HUDEP-2 (cell line): Measurements from ENCODE around the gene HOXC10.

ENCODE experiments used
- DNase-seq, 76 experiments: peaks; one replicate each; lab custom pipeline; 2025; ENCODE audit not compliant: unreplicated experiment in 76 of 76; lab: John Stamatoyannopoulos, UW

HOXC10 gene

DNA sequence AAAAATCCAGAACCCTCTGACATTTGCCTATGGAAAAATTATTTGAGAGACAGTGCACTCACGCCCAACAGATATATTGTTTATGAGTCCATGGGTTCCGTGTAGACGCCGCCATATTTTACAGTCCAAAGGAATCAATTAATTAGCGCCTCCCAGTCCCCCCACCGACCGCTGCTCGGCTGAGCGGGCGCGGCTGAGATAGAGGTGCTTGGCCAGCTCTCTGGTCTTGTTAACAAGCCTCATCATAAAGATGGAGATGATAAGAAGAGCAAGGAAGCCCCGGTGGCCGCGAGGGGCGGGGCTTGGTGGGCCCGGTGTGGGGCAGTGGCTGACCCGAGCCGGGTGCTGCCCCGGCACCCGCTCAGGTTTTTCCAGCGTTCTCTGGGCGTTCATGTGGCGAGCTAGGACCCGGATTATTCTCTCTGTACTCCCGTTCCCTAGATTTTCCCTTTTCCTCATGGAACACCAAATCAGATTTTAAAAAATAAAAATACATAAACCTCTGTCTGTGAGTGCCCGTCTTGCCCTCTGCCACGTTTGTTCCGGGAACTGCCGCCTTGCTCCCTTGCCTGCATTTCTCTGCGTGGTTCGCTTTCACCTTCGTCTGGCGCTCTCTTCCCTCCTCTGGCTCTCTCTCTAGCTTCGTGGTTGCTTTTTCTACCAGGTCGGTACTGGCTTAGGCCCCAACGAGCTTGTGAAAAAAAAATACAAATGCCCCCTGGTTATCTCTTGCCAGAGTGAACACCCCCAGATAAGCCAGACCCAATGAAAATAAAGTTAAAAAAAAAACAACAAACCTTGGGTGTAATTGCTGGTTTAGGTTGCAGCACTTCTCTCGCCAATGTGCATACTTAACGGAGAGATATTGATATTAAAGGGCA is 21.3 kb upstream of the HOXC10 start:
- DNase-seq: no peak

DNA sequence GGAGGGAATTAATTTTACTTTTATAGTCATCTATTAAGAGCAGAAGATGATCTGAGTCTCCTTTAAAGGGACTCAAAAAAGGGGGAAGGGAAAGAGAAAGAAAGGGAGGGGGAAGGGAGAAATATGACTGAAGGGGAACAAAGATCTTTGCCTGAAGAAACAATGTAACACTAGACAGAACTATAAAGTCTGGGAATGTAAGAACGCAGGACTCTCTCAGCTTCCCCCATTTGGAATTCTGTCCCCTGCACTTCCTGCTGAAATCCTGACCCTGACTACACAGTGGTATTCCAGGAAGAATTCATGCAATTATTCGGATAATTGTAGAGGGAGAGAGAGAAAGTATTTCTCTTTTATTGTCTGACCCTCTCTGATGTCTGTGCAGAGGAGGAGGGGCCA is 20.6 kb upstream of the HOXC10 start:
- DNase-seq: no peak

DNA sequence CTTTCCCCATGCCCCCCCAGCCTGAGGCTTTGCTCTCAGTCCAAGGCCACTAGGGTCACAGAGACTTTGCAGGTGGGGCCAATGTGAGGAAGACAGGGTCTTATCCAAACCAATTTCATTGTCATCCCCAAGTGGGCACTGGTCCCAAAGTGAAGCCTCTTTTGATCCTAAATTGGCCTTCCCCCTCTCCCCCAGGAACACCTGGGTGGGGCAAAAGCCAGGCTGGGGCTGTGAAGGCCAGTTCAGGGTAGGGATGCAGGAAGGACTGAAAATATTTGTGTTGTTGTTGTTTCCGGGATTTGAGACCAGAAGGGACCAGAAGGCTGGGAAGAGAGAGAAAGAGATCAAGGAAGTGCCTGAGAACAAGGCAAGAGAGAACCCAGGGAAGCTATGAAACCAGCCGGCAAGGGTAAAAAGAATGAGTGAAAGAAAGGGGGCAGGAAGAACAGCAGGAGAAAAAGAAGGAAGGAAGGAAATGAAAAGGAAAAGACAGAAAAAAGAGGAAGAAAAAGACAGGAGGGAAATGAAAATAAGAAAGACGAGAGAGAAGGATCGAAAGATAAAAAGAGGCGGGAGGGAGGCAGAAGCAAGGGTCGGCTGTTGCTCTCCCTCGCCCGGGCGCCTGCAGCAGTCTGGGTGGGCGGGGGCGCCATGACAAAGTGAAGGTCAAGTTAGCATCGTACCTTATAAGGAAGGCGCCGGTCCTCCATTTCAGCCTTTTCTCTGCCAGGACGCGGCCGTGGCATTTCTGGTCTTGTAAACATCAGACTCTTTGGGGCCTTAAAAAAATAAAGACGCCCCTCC is 19.5 kb upstream of the HOXC10 start:
- no peak for DNase-seq

DNA sequence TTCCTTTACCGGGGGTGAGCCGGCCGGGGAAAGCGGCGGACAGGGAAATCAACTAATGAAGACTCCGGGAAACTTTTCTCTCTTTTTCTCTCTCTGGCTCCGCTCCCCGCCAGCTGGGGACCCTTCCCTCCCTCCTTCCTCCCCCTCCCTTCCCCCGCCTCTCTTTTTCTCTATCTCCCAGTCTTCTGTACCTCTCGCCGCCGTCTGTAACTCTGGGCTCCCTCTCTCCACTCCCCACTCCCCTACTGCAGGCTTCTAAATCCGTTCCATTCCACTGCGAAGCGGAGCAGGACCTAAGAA is 18.9 kb upstream of the HOXC10 start:
- no peak for DNase-seq

DNA sequence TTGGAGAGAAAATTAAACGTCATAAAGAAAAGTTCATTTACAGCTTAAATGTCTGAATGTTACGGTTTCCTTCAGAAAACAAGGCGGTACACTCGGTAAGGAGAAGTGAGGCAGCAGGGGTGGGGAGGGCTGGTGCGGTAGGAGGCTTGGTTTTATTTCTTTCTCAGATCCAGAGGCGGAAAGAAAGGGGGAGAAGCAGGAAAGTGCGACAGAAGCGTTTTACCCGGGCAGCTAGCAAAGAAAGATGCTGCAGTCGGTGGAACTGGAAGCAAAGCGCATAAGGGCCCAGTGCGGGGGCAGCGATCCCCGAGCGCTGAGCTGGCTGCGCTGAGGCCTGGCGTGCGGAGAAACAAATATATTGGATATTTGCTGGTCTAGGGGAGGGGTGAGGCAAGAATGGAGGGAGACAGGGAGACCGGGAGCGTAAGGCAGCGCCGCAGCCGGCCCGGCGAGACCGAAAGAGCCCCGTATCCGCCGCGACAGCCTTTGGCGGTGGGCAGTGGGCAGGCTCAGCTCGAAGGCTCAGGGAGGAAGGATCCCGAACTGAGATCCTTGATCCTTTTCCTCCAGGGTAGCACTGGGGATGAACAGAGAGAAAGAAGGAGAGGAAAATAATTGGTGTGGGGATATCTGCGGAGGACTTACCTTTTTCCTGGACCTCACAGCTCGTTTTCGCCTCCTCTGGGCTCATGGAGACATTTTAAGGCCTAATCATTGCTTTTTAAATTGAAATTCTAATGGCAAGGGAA is 18.4 kb upstream of the HOXC10 start:
- DNase-seq: no peak

DNA sequence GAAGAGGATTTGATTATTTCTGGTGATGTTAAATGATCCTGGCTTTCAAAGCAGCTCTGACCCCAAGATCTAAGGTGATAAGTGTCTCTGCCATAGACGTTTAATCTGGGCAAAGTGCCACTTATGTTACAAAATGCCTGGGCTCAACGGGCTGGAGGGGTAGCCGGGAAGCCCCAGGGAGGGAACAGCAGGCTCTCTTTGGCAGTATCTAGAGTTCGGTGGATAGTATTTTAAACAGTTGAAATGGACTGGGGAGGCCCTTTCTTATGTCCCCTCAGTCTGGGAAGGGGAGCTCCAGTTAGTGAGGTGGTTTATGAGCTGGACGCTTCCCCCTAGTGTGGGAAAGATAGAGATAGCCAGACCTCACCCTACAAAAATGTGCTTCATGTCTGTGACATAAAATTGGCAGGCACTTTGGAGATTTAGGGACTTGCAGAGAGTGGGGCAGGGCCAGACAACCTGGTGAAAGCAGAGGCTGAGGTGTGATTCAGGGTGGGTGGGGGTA is 17.5 kb upstream of the HOXC10 start:
- DNase-seq: no peak

DNA sequence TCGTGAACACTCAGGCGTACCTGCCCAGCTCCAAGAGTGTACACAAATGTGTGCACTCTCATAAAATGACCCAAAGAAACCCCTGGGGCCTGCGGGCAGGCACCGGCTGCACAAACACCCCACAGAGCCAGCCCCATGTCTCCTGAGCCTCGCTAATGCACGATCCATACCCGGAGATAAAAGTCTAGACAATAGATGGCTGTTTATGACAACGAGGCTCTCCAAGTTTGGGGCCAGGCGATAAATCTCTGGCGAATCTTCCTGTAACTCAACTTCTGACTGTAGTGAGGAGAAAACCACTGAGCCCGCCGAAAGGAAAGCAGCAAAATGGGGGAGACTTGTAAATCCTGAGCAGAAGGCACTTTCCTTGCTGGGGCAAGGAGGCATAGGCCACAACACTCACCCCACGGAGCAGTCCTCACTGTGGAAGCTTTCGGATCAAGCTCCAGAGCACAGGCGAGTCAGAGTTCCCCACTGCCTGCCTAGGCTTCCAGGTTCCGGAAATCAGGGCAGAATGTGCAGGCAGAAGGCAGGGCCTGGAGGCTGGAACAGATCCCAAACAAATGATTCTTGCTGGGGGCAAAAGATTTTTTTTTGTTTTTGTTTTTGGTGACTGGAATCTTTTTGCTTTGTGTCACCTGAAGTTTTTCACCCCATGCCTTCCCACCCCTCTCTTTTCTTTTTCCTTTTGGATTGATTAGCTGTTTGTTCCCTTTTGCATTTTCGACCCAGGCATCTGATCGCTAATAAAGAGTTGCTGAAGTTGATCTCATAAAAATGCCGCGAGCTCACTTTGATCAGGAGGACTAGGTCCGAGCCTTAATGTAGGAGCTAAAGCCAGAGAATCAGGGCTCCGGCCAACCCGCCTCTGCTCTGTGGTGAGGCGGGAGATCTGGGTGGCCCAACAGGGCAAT is 16.5 kb upstream of the HOXC10 start:
- no peak for DNase-seq

DNA sequence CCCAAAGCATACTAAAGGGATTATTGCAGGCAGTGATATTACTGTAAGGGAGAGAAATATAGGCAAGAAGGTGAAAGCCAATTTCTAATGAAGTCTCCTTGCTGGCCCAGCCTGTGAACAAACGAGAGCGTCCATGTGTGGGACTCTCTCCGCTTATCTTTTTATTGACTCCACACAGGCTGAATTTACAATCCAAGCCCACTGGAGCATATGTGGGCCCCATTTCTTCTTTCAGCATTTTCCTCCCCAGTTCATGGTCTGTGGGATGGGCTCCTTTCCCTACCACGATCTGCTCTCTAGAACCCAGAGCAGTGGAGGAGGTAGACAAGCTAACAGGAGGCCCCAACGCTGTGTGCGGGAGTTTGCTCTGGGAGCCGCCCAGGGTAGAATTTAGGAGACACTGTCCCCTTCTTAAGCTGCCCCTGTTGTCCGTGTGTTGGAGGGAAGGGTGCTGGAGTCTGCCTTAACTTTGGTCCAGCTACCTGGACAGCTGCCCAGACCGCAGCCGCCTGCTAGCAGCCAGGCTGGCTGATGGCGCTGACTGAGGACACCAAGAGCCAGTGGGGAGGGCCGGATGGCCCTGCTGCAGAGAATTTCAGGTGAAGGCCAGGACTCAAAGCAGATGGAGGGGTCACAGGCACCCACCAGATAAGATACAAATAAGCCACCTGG is 15.2 kb upstream of the HOXC10 start:
- DNase-seq: no peak

DNA sequence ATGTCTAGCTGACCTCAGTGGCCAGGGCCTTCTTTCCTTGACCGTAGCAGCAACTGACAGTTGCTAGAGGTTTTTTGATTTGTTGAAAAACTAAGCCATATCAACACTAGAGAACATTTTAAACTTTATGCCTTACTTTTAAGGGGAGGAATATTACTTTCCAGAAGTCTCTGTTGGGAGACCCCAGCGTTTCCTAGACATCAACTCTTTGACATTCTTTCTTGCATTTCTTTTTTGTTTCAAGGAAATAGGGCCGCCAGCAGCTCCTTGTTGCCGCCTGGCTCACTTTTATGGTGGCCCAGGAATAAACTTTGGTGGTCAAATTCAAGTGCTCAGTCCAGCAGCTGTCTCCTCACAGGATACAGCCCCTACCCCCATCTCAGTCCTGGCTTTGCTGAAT is 14.5 kb upstream of the HOXC10 start:
- DNase-seq: no peak

DNA sequence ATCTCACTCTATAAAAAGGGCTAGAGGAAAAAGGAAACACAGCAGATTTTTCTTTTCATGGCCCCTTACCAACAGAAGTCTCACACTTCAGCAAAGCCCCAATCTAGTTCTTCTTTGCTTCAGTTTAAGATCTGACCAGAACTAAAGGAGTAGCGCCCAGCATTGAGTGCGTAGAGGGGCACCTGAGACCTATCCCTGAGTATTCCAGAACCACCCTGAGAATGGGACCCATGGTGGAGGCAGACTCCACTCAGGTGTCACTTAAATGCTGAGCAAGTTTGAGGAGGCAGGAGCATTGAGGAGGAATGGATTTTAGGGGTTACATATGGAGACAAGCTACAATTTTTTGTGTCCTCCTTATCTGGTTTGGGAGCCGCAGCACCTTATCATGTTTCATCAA is 13.8 kb upstream of the HOXC10 start:
- DNase-seq: no peak

DNA sequence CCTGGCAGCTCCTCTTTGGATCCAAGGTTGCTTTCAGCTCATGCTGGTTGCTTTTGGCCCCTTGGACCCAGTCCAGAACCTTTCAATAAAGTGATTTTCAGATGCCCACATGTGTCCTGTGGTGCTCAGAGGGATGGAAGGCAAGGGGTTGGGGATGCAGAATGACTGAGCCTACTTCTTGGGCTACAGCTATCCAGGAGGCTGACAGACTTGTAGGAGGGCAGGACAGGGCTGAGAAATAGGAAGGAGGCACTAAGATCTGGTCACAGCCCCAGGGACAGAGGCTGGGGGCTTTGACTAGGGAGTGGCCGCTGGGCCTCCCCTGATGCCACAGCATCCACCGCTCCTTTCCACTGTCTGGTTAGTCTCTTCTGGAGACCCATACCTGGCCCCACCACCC is 13.3 kb upstream of the HOXC10 start:
- no peak for DNase-seq

DNA sequence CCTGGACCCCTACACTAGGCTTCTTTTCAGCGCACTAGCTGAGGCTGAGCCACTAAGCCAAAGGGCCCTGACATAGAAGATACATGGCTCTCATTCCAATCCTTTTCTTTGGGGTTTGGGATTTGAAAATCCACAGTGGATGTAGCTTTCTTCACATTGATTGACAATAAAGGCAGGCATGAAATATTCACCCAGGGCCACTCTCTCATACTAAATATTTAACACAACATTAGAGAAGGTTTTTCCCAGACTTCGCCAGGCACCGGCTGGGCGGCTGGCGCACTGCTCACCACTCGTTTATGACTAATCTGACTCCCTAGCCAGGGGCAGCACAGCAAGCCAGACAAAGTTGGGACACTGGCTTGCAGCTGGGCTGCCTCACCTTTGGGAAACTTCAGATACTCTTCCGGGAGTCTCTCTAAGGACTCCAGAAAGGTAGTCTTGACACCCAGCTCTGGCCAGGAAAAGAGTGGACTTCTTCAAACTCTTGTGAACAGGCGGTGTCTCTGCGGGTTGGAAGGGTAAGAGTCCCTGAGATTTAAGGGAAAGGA is 12.7 kb upstream of the HOXC10 start:
- DNase-seq: no peak

DNA sequence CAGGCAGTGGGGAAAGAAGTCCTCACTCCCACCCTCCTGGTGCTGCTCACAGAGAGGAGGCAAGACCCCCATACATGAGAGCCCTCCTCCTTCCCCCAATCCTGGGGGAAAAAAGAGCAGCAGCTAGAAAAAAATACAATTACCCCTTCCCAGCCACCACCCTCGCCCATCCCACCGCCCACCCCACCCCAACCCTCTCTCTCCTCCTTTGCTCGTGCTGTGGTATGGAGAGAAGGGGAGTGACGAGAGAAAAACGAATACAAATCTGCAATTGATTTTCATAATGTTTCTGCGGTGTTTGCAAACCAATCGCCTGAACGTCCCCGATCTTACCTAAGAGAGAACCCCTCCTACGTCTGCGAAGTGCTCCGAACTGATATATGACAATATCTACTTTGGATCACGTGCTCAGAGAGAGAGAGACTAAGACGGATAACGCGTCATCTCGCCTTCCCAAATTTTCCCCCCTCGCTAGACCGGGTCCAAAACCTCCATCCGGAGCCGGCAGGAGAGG is 12.2 kb upstream of the HOXC10 start, which contains the start of gene HOXC11:
Gene HOXC11 (plus strand): TSS at position 405 of the 514 bp plus-strand sequence. CDS start 116 bp downstream, outside the sequence.
- no peak for DNase-seq

DNA sequence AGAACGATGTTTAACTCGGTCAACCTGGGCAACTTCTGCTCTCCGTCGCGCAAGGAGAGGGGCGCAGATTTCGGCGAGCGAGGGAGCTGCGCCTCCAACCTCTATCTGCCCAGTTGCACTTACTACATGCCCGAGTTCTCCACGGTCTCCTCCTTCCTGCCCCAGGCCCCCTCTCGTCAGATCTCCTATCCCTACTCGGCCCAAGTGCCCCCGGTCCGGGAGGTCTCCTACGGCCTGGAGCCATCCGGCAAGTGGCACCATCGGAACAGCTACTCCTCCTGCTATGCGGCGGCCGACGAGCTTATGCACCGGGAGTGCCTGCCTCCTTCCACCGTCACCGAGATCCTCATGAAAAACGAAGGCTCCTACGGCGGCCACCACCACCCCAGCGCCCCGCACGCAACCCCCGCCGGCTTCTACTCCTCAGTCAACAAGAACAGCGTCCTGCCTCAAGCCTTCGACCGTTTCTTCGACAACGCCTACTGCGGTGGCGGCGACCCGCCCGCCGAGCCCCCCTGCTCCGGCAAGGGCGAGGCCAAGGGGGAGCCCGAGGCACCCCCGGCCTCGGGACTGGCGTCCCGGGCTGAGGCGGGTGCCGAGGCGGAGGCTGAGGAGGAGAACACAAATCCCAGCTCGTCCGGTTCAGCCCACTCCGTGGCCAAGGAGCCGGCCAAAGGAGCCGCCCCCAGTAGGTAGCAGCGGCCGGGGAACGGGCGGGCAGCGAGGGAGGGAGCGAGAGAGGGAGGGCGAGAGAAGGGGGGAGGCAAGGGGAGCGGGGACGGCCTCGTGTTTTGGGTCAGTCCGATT is 11.5 kb upstream of the HOXC10 start:
- DNase-seq: no peak

DNA sequence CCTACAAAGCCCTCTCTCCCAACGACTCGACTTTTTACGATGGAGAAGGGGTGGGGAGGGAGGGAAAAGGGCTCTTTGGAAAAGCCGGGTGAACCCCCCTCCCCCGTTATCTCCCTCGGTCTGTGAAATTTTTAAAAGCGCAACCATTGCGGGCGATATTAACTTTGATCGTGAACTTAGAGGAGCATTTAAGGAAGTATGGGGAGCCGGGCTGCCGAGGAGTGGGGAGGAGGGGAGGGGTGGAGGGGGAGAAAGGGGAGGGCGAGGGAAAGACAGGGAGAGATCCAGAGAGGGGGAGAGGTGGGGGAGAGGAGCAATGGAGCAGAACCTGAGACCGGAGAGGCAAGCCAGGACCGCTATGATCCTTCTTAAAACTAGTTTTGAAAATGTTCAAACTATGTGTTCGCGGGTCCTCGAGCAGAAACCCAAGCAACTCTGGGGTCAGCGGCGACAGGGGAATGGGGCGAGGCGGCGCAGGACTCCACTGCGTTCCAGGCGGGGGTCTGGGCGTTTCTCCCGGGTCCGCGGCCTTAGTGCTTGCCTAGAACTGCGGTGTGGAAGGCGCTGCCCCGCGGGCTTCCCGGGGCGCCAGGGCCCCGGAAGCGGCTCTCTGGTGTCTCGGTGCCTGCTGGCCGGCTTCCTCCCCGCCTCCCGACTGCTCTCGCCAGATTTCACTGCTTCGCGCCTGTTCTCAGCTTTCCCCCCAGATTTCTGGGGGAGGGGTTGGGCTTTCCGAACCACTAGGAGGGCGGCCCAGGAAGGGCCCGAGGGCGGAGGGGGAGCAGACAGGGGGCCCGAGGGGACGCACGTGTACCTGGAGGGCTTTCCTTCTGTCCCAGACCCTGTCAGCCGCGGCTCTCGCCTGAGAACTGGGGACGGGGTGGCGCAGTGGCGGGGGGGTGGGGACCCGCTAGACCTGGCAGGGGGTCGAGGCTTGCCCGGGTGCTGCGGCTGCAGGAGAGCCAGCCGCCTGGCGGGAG is 10.6 kb upstream of the HOXC10 start, which contains the start of gene HOTAIR:
Gene HOTAIR (minus strand): TSS at position 871 of the 980 bp plus-strand sequence.
- DNase-seq: no peak

DNA sequence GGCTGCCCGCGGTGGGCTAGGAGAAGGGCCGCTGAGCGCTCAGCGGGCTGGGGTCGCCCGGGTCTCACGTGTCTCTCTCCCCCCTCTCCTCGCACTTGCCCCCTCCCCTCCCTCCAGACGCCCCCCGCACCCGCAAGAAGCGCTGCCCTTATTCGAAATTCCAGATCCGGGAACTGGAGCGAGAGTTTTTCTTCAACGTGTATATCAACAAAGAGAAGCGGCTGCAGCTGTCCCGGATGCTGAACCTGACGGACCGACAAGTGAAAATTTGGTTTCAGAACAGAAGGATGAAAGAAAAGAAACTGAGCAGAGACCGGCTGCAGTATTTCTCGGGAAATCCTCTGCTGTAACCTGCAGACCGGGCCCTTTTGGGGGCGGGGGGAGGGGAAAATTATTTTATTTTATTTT is 9.9 kb upstream of the HOXC10 start:
- no peak for DNase-seq
